MM.1S (cell line): Measurements from ENCODE around the gene GAPDHS.

ENCODE experiments used
- EZH2 ChIP-seq: fragments of 300-600 bp; sonication (generic); optimal IDR thresholded peaks from 2 replicates; pipeline ENCODE3; 2017; ENCODE audit warnings: low read depth, mild to moderate bottlenecking, antibody characterized with exemption, low read length, mixed read lengths
- EZH2phosphoT487 ChIP-seq: fragments of 300-600 bp; sonication (generic); IDR thresholded peaks from 2 replicates; pipeline ENCODE4 v1.6.1; 2018; ENCODE audit warnings: antibody characterized with exemption, low read length
- TF ChIP-seq, protein P1 (sequence below): fragments of 300-600 bp; sonication (generic); IDR thresholded peaks from 2 replicates; pipeline ENCODE4 v1.5.1; 2016; ENCODE audit warnings: antibody characterized with exemption, low read length, mixed read lengths

DNA sequence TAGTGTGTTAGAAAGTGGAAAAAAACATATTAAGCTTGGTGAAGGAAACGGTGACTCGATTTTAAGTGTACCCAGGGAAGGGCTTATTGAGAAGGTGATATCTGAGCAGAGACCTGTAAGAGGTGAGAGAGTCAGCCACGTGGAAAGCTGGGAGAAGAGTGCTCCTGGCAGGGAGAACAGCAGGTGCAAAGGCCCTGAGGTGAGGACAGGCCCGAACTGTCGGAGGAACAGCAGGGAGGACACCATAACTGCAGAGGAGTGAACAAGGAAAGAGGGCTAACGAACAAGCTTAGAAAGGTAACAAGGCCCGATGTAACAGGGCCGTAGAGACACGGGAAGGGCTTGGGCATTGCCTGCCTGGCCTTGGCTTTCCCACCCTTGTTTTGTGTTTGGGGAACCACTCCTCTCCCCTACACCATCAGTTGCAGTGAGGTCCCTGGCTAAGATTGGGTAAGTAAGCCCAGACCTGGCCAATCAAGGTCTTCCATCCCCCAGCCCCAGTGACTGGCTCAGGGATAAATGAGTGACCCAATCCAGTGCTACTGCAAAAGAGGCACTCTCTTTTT is 22.9 kb downstream of the GAPDHS start:
- TF ChIP-seq, protein P1, sequence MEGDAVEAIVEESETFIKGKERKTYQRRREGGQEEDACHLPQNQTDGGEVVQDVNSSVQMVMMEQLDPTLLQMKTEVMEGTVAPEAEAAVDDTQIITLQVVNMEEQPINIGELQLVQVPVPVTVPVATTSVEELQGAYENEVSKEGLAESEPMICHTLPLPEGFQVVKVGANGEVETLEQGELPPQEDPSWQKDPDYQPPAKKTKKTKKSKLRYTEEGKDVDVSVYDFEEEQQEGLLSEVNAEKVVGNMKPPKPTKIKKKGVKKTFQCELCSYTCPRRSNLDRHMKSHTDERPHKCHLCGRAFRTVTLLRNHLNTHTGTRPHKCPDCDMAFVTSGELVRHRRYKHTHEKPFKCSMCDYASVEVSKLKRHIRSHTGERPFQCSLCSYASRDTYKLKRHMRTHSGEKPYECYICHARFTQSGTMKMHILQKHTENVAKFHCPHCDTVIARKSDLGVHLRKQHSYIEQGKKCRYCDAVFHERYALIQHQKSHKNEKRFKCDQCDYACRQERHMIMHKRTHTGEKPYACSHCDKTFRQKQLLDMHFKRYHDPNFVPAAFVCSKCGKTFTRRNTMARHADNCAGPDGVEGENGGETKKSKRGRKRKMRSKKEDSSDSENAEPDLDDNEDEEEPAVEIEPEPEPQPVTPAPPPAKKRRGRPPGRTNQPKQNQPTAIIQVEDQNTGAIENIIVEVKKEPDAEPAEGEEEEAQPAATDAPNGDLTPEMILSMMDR: no peak
- TF ChIP-seq EZH2 (no peak), EZH2phosphoT487 (no peak)
